NCI-H146 (cell line): ENCODE data around the gene AGBL5.

Source experiments
- DNase-seq: peaks from one replicate; lab custom pipeline; 2025; lab: John Stamatoyannopoulos, UW

AGBL5 gene

GRCh38 chr2:27078267-27079194 lies 27.1 kb downstream of the AGBL5 start, which contains the start of gene EMILIN1:
EMILIN1 (plus strand) TSS chr2:27078615; CDS start chr2:27079066, 451 bp downstream.
- DNase-seq, result no peak

- DNase-seq, result no peak
These were observed 28.0 kb downstream of the AGBL5 start for GRCh38 chr2:27079233-27080139.

GRCh38 chr2:27080140-27080469 lies 28.6 kb downstream of the AGBL5 start:
- no peak for DNase-seq

- DNase-seq, result no peak
These were observed 29.1 kb downstream of the AGBL5 start for GRCh38 chr2:27080603-27080936.

GRCh38 chr2:27081984-27082772 lies 30.7 kb downstream of the AGBL5 start:
- no peak for DNase-seq

DNA sequence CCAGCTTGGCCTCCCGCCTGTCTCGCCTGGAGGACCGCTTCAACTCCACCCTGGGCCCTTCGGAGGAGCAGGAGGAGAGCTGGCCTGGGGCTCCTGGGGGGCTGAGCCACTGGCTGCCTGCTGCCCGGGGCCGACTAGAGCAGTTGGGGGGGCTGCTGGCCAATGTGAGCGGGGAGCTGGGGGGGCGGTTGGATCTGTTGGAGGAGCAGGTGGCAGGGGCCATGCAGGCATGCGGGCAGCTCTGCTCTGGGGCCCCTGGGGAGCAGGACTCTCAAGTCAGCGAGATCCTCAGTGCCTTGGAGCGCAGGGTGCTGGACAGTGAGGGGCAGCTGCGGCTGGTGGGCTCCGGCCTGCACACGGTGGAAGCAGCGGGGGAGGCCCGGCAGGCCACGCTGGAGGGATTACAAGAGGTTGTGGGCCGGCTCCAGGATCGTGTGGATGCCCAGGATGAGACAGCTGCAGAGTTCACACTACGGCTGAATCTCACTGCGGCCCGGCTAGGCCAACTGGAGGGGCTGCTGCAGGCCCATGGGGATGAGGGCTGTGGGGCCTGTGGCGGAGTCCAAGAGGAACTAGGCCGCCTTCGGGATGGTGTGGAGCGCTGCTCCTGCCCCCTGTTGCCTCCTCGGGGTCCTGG lies 31.4 kb downstream of the AGBL5 start:
- no peak for DNase-seq

- DNase-seq, result no peak
These were observed 32.2 kb downstream of the AGBL5 start for GRCh38 chr2:27083410-27084296.

DNA sequence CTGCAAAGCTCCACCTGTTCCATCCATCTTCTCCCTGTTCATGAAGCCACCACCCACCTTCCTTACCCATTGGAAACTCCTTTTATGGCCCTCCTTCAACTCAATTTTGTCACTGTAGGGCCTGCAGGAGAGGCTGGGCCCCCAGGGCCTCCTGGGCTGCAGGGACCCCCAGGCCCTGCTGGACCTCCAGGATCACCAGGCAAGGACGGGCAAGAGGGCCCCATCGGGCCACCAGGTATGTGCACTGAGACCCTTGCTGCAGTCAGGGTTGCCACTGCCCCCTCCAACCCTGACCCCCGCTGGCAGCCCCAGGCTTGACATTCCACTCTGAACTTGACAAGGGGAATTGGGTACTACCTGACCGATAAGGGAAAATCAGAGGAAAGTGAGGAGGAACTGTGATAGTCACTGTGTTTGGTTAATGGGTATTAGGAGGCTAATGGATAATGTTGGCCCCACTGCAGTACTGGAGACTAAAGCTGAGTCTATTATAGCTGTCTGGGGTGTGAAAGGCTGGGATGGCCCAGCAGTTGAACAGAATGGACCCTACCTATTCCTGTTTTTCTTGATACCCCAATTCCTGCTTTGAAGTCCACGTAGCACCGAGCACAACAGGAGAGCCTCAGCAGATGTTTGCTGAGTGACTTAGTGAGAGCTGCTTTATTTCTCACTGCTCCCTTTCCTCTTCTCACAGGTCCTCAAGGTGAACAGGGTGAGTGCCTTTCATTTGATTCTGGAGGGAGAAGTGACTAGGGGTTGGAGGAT lies 33.0 kb downstream of the AGBL5 start:
- DNase-seq, result no peak

GRCh38 chr2:27085062-27085672 lies 33.7 kb downstream of the AGBL5 start:
- no peak for DNase-seq

GRCh38 chr2:27085673-27086089 lies 34.2 kb downstream of the AGBL5 start:
- DNase-seq, result peak; percentile 49

DNA sequence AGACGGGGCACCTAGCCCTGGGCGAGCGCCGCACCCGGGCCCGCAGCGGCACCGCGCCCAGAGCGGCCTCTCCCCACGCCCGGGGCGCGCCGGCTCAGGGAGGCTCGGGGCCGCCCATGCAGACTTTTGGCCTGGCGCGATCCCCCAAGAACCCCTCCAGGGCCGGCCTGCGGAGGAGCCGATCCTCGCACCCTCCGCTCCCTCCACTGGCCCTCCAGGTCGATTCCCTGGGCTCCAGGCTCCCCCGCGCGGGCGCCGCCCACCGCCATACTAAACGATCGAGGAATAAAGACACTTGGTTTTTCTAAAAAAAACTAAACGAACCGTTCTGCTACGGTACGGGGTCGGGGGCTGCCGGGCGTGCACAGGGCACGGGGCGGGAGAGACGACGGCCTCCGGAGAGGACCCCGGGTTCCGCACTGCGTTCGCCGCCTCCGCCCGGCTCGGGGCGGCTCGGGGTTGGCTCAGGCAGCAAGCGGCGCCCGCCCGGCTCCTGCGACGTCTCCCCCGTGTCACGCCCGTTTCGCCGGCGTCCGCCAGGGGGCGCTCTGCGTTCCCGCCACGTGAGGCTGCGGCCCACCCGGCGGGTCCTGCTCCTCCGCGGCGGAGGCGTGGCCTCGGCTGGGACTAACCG lies 34.7 kb downstream of the AGBL5 start:
- DNase-seq, result peak; percentile 92

DNA sequence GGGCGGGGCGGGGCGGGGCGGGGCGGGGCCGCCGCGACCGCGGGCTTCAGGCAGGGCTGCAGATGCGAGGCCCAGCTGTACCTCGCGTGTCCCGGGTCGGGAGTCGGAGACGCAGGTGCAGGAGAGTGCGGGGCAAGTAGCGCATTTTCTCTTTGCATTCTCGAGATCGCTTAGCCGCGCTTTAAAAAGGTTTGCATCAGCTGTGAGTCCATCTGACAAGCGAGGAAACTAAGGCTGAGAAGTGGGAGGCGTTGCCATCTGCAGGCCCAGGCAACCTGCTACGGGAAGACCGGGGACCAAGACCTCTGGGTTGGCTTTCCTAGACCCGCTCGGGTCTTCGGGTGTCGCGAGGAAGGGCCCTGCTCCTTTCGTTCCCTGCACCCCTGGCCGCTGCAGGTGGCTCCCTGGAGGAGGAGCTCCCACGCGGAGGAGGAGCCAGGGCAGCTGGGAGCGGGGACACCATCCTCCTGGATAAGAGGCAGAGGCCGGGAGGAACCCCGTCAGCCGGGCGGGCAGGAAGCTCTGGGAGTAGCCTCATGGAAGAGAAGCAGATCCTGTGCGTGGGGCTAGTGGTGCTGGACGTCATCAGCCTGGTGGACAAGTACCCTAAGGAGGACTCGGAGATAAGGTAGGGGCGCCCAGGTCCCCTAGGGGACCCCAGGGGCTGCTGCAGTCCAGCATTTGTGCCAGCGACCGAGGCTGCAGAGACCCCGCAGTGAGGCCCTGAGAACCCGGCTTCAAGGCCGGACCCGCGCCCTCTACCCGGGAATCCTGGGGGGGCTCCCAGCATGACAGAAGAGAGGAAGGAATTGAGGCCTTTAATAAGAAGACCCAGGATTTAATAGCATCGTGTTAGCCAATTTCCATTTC lies 35.5 kb downstream of the AGBL5 start, which contains the start of gene KHK:
KHK (plus strand) TSS at position 49 of the 870 bp plus-strand sequence; CDS start at position 537, 488 bp downstream.
- DNase-seq, result peak; percentile 84

- DNase-seq, result no peak
These were observed 36.4 kb downstream of the AGBL5 start for GRCh38 chr2:27087823-27088410.

GRCh38 chr2:27088634-27089033 lies 37.2 kb downstream of the AGBL5 start:
- no peak for DNase-seq

- DNase-seq, result no peak
These were observed 37.9 kb downstream of the AGBL5 start for GRCh38 chr2:27089111-27089954.
